Measurements from ENCODE around the gene KIAA1958. TPM values are rescaled to one million over a fixed set of nuclear protein-coding genes. Genes with fewer than 3 reads are reported as not detected.

The KIAA1958 gene
- total RNA-seq, 1 donor from 2014 or later, result 12.0 TPM

- no peak for TF ChIP-seq CTCF (IDR thresholded peaks at IDR 0.05)
- TF ChIP-seq POLR2AphosphoS5 (IDR thresholded peaks at IDR 0.05; ENCODE audit: insufficient read depth in 1 of 2, low read depth in 1 of 2), result no peak
- H3K9me3 ChIP-seq, result no peaks in the 10 kb centered on the region
- H3K4me1 ChIP-seq, result no peaks in the 10 kb centered on the region
- H3K36me3 ChIP-seq, result no peaks in the 10 kb centered on the region
- H3K4me3 ChIP-seq, result no peak overlapping the region
- DNase-seq (ENCODE audit: extremely low spot score in 2 of 2), result no peak
- no peaks in the 10 kb centered on the region for H3K27me3 ChIP-seq
- intact Hi-C loops (cut with DNase I), result no loop called here
- no peak overlapping the region for H3K27ac ChIP-seq
These were observed 136.6 kb downstream of the KIAA1958 start for GRCh38 chr9:112623198-112623597.

GRCh38 chr9:112624711-112625707, 138.4 kb downstream of the KIAA1958 start:
- H3K4me3 ChIP-seq, result no peak overlapping the region
- H3K27ac ChIP-seq, result no peak overlapping the region
- TF ChIP-seq POLR2A (IDR thresholded peaks at IDR 0.05) (no peak), POLR2AphosphoS5 (IDR thresholded peaks at IDR 0.05; ENCODE audit: insufficient read depth in 1 of 2, low read depth in 1 of 2) (no peak), CTCF (IDR thresholded peaks at IDR 0.05) (no peak)
- H3K36me3 ChIP-seq, result no peaks in the 10 kb centered on the region
- H3K4me1 ChIP-seq, result peaks cover 6% of the 10 kb centered on the region
- intact Hi-C loops (cut with DNase I), result no loop called here
- H3K27me3 ChIP-seq, result no peaks in the 10 kb centered on the region
- DNase-seq (ENCODE audit: extremely low spot score in 2 of 2), result no peak
- no peaks in the 10 kb centered on the region for H3K9me3 ChIP-seq

- no peak for TF ChIP-seq POLR2AphosphoS5 (IDR thresholded peaks at IDR 0.05; ENCODE audit: insufficient read depth in 1 of 2, low read depth in 1 of 2)
- no peak for TF ChIP-seq CTCF (IDR thresholded peaks at IDR 0.05)
- TF ChIP-seq POLR2A (IDR thresholded peaks at IDR 0.05), result no peak
- H3K36me3 ChIP-seq, result no peaks in the 10 kb centered on the region
- no peak overlapping the region for H3K27ac ChIP-seq
- H3K4me3 ChIP-seq, result no peak overlapping the region
- no peaks in the 10 kb centered on the region for H3K27me3 ChIP-seq
- intact Hi-C loops (cut with DNase I), result no loop called here
- H3K9me3 ChIP-seq, result no peaks in the 10 kb centered on the region
- no peak for DNase-seq (ENCODE audit: extremely low spot score in 2 of 2)
- peaks cover 7% of the 10 kb centered on the region for H3K4me1 ChIP-seq
These were observed 143.3 kb downstream of the KIAA1958 start for GRCh38 chr9:112629671-112630485.

- Histone ChIP-seq H3K9me3 (no peaks in the 10 kb centered on the region), H3K27me3 (no peaks in the 10 kb centered on the region), H3K36me3 (no peaks in the 10 kb centered on the region), H3K27ac (no peak overlapping the region), H3K4me1 (peaks cover 7% of the 10 kb centered on the region), H3K4me3 (no peak overlapping the region)
- intact Hi-C loops (cut with DNase I), result no loop called here
- DNase-seq (ENCODE audit: extremely low spot score in 2 of 2), result no peak
- no peak for TF ChIP-seq POLR2AphosphoS5 (IDR thresholded peaks at IDR 0.05; ENCODE audit: insufficient read depth in 1 of 2, low read depth in 1 of 2)
- no peak for TF ChIP-seq POLR2A (IDR thresholded peaks at IDR 0.05)
- TF ChIP-seq CTCF (IDR thresholded peaks at IDR 0.05), result no peak
These were observed 144.9 kb downstream of the KIAA1958 start for GRCh38 chr9:112631313-112632070.
